ENCODE data around the gene OGDHL.
"Not testable (repeated sequence)": the region's sequence is repeated elsewhere in the genome, so short reads cannot be mapped to it uniquely, and the experiment has no call there.

Gene OGDHL

DNA sequence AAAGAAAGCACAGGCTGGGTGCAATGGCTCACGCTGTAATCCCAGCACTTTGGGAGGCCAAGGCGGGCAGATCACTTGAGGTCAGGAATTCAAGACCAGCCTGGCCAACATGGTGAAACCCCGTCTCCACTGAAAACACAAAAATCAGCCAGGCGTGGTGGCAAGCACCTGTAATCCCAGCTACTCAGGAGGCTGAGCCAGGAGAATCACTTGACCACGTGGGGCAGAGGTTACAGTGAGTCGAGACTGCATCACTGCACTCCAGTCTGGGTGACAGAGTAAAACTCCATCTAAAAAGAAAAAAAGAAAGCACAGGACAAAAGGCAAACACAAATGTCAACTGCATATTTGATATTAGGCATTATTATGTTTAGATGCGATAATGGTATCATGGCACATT is 7.2 kb downstream of the OGDHL start:
- not testable (repeated sequence) for DNase-seq

DNA sequence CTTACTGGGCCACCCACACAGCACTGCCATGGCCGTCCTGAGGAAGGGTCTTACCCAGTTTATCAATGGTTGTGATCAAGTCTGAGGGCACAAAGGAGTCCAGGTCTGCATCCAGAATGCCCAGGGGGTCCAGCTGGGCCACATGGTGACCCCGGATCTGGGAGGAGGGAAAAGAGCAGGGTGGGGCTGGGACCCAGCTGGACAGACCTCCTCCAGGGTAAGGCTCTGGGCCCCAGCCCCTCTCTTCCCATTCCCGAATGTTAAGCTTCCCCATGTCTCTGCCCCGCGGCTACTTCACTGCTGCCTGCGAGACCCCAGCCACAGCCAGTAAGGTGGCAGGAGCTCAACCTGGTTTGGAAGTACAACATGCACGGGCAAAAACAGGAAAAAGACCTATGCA is 9.5 kb downstream of the OGDHL start:
- DNase-seq: no peak

DNA sequence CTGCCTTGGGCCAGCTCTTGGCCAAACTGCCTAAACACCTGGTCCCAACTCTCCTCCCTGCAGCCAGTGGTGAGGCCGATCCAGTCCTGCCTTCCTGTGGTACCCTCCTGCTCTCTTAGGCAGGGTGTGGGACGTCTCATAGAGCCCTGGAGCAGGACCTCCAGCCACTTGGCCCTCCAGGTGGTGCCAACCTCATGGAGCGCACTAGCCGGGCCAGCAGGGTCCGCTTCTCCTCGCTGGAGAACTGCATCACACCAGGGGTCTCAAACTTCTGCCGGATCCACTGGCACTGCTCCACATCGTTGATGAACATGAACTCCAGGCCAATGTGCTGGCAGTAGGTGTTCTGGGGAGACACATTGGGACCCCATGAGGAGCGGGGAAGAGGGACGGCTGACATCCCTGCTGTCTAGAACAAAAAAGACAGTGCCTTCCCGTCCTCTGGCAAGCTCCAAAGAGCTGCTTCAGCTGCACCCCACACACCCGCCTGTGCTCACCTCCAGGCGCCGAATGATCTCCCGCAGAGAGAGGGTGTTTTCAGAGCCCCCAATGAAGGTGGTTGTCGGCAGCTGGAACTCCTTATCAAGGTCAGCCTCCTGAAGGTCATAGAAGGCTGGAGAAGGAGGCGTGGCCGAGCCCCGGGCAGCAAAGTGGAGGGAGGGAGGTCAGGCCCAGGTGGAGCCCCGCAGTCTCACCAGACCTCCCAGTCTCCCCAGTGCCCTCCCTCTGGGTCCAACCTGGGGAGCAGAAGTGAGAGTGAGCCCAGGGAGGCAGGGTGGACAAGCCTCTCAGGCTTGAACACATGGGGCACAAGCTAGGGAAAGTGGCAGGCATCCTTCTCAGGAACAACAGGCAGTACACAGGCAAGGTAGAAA is 10.2 kb downstream of the OGDHL start:
- no peak for DNase-seq

DNA sequence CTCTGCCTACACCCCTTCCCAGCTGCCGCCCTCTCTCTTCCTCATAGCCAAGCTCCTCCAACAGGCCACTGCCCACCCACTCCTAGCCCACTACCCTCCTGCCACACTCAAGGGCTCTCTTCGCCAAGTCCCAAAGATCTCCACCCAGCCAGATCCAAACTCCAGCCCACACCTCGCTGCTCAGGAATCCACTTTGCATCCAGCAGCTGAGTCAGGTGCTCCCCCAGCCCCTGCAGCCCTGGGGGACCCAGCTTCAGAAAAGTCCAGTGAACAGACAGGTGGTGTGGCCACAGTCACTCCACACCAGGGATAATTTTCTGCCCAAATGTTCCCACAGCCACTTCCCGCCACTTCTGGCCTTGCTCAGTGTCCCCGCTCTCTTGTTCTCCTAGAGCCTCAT is 10.9 kb downstream of the OGDHL start:
- no peak for DNase-seq

DNA sequence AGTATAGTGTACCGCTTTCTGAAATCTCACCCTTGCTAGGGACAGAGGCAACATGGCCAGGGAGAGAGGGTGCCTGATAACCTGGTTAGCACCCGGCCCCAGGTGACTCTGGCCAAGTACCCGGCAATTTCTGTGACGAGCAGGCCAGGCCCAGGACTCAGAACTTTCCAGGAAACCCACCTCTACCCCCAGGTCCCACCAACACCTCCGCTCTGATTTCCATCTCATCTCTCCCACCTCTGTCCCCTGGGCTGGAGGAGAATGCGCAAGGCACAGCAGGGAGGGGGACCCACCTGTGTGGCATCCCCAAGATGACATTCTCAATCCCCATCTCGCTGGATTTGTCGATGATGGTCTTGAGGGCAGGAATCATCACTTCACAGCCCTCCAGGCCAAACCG is 11.6 kb downstream of the OGDHL start:
- no peak for DNase-seq

DNA sequence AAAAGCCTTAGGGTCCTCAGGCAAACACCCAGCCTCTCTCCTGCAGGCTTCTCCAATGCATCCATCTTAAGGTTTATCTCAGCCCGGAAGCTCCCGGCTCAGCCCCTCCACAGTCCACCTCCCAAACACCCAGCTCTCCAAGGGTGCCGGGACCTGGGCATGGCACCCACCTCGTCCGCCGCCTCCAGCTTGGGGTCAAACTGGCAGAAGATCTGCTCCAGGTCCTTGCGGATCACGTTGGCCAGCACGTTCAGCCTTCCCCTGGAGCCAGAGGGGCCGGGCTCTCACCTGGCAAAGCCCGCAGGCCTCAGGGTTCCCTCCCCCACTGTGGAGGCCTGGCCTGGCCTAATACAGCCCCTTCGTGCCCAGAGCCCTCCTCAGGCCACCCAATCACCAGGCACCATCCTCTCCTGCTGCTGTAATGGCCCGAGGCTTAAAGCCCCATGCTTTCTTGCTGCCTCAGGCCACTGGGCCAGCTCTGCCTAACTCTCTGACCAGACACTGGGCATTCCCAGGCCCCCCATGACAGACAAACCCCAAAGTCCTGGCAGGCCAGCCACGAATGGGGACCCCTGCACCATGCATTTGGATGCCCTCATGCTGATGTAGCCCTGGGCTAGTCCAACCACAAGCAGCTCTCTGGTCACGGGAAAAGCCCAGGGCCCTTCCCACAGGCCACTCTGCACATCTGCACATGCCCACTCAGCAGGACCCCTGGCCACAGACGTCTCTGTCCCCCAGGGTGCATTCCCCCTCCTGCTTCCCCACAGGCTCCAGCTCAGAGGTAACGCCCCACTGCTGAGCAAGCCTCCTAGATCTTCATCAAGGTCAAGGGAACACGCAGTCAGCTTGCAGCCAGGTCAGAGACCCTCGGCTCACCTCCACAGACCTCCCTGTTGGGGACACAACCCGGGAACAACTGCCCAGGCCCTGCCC is 12.3 kb downstream of the OGDHL start:
- DNase-seq: no peak

DNA sequence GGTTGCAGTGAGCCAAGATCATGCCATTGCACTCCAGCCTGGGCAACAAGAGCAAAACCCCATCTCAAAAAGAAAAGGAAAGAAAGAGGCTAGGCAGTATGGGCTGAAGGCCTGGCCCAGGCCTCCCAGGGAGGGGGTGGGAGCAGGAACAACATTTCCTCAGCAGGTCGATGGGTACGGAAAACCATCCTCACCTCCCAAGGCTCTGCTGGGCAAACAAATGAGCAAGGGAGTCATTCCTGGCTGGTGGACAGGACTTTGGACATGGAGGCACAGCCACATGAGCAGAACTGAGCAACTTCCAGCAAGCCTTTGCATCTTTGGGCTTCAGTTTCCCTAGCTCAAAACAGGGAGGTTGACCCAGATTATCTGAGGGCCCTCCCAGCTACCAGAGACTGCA is 13.0 kb downstream of the OGDHL start:
- no peak for DNase-seq

DNA sequence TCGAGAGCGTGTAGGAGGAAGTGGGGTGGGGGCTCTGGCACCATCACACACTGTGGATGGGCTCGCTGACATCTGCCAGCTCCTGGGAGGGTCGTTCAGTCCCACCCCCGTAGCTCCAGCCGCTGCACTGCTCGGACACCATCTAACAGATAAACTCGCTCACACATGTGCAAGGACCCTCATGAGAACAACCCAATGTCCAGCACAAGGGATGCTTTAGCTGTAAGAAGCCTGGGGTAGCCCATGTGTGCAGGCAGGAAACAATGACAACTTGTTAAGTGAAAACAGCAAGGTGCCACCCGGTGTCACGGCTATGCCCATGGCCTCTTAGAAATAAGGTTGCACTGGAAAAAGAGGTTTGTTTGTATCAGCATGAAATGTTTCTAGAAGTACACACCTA is 14.1 kb downstream of the OGDHL start:
- DNase-seq: no peak

DNA sequence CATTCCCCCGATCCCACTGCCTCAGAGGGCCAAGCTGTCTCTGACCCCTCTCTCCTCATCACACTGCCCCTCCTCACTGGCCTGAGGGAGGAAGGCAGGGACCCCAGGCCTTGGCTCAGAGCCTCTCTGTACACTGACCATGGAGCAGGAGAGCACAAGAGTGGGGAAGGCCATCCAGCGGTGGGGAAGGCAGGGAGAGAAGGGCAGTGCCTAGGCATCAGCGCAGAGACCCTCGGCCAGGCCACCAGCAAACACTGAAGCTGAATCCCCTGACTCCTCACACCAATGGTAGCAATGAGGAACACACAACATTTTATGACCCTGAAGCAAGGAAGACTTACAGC is 14.8 kb downstream of the OGDHL start:
- no peak for DNase-seq

DNA sequence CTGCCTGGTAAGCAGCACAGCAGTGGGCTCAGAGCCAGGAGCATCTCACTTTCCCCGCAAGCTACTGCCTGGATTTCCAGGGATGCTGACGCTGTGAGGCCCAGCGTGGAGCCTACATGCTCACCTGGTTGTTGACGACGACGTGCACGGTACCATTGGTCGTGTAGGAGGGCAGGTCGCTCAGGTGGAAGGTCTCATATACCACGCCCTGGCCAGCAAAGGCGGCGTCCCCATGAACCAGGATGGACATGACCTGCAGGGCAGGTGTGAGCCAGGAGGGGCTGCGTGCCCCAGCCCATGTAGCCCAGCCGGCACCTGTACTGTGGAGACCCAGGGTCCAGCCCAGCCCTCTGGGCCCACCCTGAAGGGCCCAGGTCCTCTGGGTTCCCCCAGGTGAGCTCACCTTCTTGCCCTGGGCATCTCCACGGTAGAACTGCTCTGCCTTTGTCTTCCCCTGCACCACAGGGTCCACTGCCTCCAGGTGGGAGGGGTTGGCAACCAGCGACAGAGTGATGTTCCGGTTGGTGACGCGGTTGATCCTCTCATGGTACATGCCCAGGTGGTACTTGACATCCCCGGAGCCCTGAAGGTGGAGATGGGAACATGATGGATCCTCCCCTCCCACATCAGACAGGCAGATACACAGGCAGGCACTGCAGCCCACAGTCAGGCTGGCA is 15.4 kb downstream of the OGDHL start:
- DNase-seq: no peak

DNA sequence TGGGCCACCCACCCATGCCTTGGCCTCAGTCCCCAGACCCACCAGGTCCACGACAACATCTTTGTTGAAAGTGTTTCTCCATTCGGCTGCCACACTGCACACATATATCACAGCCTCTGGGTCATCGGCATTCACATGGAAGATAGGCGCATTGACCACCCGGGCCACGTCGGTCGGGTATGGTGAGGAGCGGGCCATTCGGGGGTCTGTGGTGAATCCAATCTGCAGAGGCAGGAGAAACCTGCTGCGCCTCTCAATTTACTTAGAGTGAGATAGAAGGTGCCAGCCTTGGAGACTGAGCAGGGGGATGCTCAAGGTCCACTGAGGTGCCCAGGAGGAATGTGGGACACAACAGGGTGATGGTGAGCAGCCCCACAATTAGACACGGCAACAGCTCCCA is 16.4 kb downstream of the OGDHL start:
- no peak for DNase-seq

DNA sequence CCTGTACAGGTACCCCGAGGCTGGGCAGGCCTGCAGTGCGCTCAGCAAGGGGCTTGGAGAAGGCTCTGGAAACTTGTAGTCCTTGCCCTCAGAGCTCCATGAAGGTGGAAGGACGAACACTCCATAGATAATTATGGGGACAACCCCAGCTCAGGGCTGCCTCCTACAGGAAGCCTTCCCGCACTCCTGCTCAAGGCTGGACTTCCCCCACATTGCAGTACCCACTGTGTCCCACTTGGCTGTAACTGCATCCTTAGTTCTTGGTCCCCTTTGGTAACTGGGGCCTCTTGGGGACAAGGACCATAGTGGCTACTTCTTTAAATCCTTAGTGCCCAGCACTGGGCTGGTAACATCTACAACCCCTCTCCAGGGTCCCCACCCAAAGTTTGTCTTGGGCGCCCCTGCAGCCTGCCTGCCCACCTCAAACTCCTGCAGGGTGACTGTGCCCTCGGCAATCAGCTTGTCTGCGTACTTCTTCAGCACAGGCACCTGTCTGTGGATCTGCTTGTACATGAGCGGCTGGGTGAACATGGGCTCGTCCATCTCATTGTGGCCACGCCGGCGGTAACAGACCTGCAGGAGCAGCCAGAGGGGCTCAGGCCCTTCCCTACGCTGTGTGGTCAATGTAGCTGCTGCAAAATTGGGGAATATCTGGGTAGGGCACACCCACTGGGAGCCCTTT is 17.1 kb downstream of the OGDHL start:
- no peak for DNase-seq

DNA sequence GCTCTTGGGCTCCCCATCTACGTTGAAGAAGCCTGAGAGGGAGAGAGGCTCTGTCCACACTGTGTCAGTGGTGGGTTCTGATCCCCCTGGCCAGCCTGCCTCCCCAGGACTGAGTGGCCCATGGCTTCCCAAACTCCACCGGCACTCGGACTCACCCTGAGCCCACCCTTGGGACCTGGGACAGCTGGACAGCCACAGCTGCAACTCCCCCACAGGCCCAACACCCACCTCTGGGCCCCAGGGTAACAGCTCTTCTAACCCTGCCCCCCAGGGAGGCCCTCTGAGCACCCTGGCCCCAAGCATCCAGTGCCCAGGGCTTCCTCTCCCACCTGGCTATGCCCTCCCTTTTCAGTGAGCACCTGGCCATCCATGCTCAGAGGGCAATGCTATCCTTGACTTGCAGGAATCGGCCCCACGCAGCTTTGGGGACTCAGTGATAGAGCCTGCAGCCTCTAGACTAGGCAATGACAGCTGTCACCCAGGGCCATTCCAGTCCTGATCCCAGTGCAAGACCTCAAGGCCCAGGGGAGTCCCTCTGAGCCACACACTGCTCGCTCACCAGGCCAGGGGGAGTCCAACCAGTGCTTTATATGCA is 17.9 kb downstream of the OGDHL start:
- DNase-seq: no peak

DNA sequence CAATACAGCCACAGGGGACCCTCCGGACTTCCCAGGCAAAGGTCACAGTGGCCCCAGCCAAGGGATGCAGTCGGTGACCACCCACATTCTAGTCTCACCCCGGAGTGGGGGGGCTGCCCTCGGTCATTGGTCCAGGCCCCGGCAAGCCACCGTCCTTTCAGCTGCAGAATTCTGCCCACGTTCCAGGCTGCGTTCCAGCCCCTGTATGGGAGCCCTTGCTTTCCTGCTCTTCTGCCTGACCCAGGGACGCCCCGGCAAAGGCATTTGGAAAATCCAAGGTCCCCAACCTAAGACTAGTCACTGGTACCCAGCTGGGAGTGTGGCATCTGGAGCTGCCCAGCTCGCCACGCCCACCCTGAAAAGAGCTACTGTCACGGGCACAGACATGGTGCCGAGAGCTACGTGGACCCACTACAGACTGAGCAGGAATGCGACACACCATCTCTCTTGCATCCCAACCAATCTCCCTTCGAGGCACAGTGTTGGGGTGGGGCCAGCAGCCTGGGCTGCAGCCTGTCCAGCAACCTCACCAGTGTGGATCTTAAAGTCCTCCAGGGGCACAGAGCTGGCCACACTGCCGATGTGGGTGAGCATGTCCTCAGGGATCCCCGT is 18.6 kb downstream of the OGDHL start:
- no peak for DNase-seq

DNA sequence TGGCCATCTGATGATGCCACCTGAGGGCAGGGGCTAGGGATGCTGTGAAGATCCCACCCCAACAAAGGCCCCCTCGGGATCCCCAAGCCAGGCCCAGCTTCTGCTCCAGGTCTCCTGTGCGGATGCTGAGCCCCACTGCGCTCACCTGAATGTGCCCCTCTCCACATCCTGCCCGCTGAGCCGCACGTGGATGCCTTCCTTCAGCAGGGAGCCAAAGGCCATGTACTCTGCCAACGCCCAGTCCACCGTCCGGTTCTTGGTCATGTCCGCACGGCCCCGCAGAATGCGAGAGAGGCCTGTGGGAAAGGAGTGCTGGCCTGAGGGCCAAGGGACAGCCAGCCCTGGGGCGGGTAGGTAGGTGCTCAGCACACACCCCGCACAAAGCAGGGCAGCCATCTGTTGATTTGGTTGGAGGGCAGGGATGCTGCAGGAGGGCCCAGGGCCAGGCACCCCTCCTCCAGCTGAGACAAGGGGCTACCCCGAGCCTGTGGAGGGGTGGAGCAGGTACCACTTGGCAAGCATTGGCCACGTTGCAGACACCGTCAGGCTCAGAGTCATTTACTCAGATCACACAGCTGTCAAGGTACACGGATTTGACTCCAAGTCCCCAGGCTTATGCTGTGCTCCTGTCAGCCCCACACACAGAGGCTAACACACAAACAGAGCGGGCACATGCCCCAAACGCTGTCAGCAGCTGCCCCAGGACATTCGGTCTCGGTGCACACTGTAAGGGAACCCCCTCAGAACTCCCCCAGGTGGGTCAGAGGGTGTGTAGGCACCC is 19.2 kb downstream of the OGDHL start:
- DNase-seq: no peak

DNA sequence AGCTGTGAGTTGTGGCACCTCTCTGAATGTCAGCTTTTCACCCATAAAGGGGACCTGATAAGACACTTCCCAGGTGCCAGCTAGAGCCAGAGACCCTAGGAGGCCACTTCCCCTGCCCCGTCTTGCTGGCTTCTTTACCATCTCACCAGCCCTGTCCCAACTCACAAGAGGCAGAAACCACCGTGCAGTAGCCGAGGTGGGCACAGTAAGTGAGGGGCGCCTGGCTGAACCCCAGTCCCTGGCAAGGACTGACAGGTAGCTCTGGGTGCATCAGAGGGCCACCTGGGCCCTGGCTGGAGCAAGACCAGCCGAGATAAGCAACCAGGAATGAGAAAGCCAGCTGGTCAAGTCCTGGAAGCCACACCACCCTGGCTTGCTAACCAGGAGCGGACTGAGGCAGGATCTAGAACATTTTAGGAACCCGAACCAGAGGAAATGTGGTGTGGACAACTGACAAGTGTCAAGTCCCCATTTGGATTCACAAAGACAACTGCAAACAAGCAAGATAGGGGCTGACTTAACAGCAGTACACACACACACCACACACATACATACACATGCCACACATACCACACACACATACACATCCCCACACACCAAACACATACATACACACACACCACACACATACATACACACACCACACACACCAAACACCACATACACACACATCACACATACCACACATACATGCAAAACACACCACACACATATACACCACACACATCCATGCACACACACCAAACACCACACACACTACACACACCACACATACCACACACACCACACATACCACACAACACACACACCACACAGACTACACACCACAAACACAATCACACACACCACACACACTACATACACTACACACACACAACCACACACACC is 20.8 kb downstream of the OGDHL start:
- DNase-seq: no peak

DNA sequence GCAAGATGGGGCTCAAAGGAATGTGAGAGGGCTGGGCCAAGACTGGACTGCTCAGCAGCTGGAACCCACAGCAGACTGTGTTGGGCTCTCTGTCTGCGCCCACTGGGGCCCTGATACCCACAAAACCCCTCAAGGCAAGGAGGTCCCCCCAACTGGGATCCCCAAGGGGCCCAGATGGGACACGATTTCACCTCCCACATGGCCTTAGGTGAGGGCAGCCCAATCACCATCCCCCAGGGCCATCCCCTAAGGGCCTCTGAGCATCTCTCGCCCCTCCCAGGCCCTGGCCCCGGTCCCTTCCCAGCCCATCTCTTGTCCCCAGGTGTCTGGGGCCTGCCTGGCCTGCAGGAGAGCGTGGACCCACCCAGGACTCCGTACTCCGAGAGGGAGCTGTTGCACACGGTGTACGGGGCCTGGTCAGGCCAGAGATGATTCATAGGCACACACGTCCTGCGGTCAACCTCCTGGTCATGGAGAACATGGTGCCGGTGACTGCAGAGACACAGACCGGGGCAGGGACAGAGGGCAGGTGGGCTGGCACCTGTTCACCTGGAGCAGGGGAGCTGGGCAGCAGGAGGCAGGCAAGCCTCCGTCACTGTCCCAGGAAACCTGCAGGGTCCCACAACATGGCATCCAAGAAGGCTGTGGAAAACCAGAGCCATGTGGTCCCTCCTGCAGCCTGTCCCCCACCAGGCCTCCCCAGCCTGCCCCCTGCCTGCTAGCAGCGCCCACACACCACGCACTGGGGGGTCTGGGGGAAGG is 21.6 kb downstream of the OGDHL start:
- no peak for DNase-seq

DNA sequence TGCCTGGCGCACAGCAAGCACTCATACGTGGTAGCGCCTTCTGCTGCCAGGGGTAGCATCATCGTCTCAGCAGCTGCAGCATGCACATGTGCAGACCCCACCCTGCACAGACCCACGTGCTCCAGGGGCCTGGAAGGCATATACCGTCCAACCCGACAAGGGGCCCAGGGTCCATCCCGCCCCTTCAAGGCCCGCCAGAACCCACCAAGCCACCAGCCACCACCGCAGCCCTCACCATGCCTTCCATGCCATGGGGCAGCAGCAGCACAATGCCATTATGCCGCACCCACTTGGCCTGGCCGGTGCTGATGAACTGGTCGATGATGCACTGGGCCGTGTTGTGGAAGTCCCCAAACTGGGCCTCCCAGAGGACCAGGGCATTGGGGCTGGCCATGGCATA is 22.7 kb downstream of the OGDHL start:
- no peak for DNase-seq

DNA sequence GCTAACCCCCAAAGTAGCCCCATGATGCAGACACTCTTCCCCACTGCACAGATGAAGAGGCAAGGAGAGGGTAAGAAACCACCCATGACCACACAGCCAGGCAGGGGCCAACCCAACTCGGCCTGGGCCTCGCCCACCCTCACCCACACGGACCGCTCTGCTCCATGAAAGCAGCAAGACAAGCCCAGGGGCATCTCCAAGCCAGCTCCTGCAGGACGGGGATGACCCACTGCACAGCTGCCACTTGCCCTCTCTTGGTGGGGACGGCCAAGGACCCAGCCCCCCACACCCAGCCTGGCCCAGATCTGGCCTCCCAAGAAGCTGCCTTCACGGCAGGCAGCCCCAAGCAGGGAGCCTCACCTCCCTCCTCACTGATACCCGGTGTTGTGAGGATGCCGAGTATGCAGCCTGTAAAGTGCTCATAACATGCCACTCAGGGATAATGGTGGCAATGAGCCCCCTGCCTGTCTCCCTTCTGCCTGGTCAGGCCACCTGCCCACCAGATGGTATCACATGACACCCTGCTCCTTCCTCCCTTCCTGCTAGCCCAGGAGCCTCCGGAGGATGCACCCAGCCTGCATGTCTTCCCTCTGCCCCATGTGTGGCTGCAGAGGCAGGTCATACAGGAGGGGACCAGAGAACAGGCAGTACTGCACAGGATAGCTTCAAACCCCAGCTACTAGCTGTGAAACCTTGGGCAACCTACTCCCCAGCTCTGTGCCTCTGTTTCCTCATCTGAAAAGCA is 23.3 kb downstream of the OGDHL start:
- DNase-seq: no peak

All from activated naive CD4-positive, alpha-beta T cell treated with anti-CD3 and anti-CD28 coated beads, Interleukin-2, amount 50 U/mL, for 16 hours (primary cell).